ENCODE measurements around the gene CRELD2.

CRELD2 gene

GRCh38 chr22:49970528-49971231 is 52.2 kb downstream of the CRELD2 start:
- Histone ChIP-seq H3K4me3 (ENCODE audit: low read length) (peak overlapping the region; percentile 79), H3K9ac (ENCODE audit: low read length) (peak overlapping the region; percentile 75), H3K36me3 (ENCODE audit: control insufficient read depth, insufficient read depth, low read length, severe bottlenecking) (no peaks in the 10 kb centered on the region), H3K9me3 (ENCODE audit: control insufficient read depth, low read length) (no peaks in the 10 kb centered on the region), H3K27me3 (replicated peaks; ENCODE audit: control insufficient read depth, insufficient read depth, low read length) (no peaks in the 10 kb centered on the region), H3K4me1 (ENCODE audit: control insufficient read depth, insufficient read depth, low read length) (peaks cover 49% of the 10 kb centered on the region)
- peak; percentile 97 for DNase-seq (ENCODE audit: low read depth)

GRCh38 chr22:49971232-49972162 is 53.1 kb downstream of the CRELD2 start:
- Histone ChIP-seq H3K27me3 (replicated peaks; ENCODE audit: control insufficient read depth, insufficient read depth, low read length) (no peaks in the 10 kb centered on the region), H3K4me1 (ENCODE audit: control insufficient read depth, insufficient read depth, low read length) (peaks cover 42% of the 10 kb centered on the region), H3K36me3 (ENCODE audit: control insufficient read depth, insufficient read depth, low read length, severe bottlenecking) (no peaks in the 10 kb centered on the region), H3K4me3 (ENCODE audit: low read length) (peak overlapping the region; percentile 79), H3K9me3 (ENCODE audit: control insufficient read depth, low read length) (no peaks in the 10 kb centered on the region), H3K9ac (ENCODE audit: low read length) (peak overlapping the region; percentile 83)
- peak; percentile 76 for DNase-seq (ENCODE audit: low read depth)

- Histone ChIP-seq H3K36me3 (ENCODE audit: control insufficient read depth, insufficient read depth, low read length, severe bottlenecking) (no peaks in the 10 kb centered on the region), H3K4me3 (ENCODE audit: low read length) (peak overlapping the region; percentile 79), H3K27me3 (replicated peaks; ENCODE audit: control insufficient read depth, insufficient read depth, low read length) (no peaks in the 10 kb centered on the region), H3K9ac (ENCODE audit: low read length) (peak overlapping the region; percentile 83), H3K4me1 (ENCODE audit: control insufficient read depth, insufficient read depth, low read length) (peaks cover 33% of the 10 kb centered on the region), H3K9me3 (ENCODE audit: control insufficient read depth, low read length) (no peaks in the 10 kb centered on the region)
- DNase-seq (ENCODE audit: low read depth), result no peak
These were observed 54.0 kb downstream of the CRELD2 start for GRCh38 chr22:49972163-49973017.

- Histone ChIP-seq H3K4me1 (ENCODE audit: control insufficient read depth, insufficient read depth, low read length) (peaks cover 24% of the 10 kb centered on the region), H3K36me3 (ENCODE audit: control insufficient read depth, insufficient read depth, low read length, severe bottlenecking) (no peaks in the 10 kb centered on the region), H3K4me3 (ENCODE audit: low read length) (peak overlapping the region; percentile 66), H3K27me3 (replicated peaks; ENCODE audit: control insufficient read depth, insufficient read depth, low read length) (no peaks in the 10 kb centered on the region), H3K9me3 (ENCODE audit: control insufficient read depth, low read length) (no peaks in the 10 kb centered on the region), H3K9ac (ENCODE audit: low read length) (no peak overlapping the region)
- DNase-seq (ENCODE audit: low read depth), result no peak
These were observed 54.9 kb downstream of the CRELD2 start for GRCh38 chr22:49973018-49973961.

- DNase-seq (ENCODE audit: low read depth), result no peak
- no peaks in the 10 kb centered on the region for H3K36me3 ChIP-seq (ENCODE audit: control insufficient read depth, insufficient read depth, low read length, severe bottlenecking)
These were observed 57.3 kb downstream of the CRELD2 start for GRCh38 chr22:49975543-49976389.

GRCh38 chr22:49976439-49977175 is 58.2 kb downstream of the CRELD2 start:
- no peaks in the 10 kb centered on the region for H3K27me3 ChIP-seq (replicated peaks; ENCODE audit: control insufficient read depth, insufficient read depth, low read length)
- H3K9ac ChIP-seq (ENCODE audit: low read length), result no peak overlapping the region
- H3K4me1 ChIP-seq (ENCODE audit: control insufficient read depth, insufficient read depth, low read length), result peaks cover 7% of the 10 kb centered on the region
- H3K9me3 ChIP-seq (ENCODE audit: control insufficient read depth, low read length), result peaks cover 7% of the 10 kb centered on the region
- H3K4me3 ChIP-seq (ENCODE audit: low read length), result no peak overlapping the region
- no peak for DNase-seq (ENCODE audit: low read depth)
- H3K36me3 ChIP-seq (ENCODE audit: control insufficient read depth, insufficient read depth, low read length, severe bottlenecking), result no peaks in the 10 kb centered on the region

More at GRCh38 chr22:49975543-49976389, 57.3 kb downstream of the CRELD2 start:
- Histone ChIP-seq H3K9ac (ENCODE audit: low read length) (no peak overlapping the region), H3K9me3 (ENCODE audit: control insufficient read depth, low read length) (peaks cover 7% of the 10 kb centered on the region), H3K4me1 (ENCODE audit: control insufficient read depth, insufficient read depth, low read length) (peaks cover 7% of the 10 kb centered on the region), H3K4me3 (ENCODE audit: low read length) (no peak overlapping the region), H3K27me3 (replicated peaks; ENCODE audit: control insufficient read depth, insufficient read depth, low read length) (no peaks in the 10 kb centered on the region)
